HepG2 (cell line): ENCODE results near the gene MYL6B. TPM values are rescaled to one million over a fixed set of nuclear protein-coding genes. Genes with fewer than 3 reads are reported as not detected.

ENCODE experiments used
- ATAC-seq: fragments of 200-7000 bp; cut with Tn5 transposase; 3 replicates; pipeline ENCODE4 v1.9.1; 2020; ENCODE audit warnings: mild to moderate bottlenecking, moderate library complexity
- BruUV-seq: library from RNA; stranded (reverse); fragments of 400-500 nt; replicated peaks from 2 replicates; lab custom pipeline; 2021; lab: Mats Ljungman, UMichigan
- CTCF ChIA-PET: fragments of 300-600 bp; formaldehyde crosslinking; extraction: SDS; loops from one replicate; lab custom pipeline; 2021; ENCODE audit warnings: low total read pairs, inconsistent platforms, low intra/inter-chr PET ratio; lab: Yijun Ruan, JAX
- POLR2A ChIA-PET: fragments of 350-600 bp; sonication (Branson Sonifier 250); formaldehyde crosslinking; loops from one replicate; lab custom pipeline; 2020; ENCODE audit warnings: antibody characterized with exemption, inconsistent platforms; lab: Yijun Ruan, JAX
- DNase-seq: peaks from one replicate; pipeline ENCODE4 v3.0.0-alpha.2; 2015; ENCODE audit warnings: low spot score
- FAIRE-seq: peaks from 3 replicates; lab custom pipeline; 2011; peaks lifted over from hg19 to GRCh38; lab: Jason Lieb, UNC
- H2AFZ ChIP-seq: one replicate; pipeline ENCODE4 v1.6.1; 2011; ENCODE audit warnings: low read length, inconsistent platforms
- H3K27ac ChIP-seq: fragments of 300-600 bp; 3 replicates; pipeline ENCODE4 v1.8.0; 2011; ENCODE audit warnings: mixed run types, mild to moderate bottlenecking, mixed read lengths, low read length, inconsistent platforms; ENCODE audit not compliant: insufficient read depth; ENCODE audit errors: extremely low read length
- H3K27me3 ChIP-seq, 2 experiments: fragments of 200-600 bp in 1 of 2; 2 replicates in 1 of 2; 3 replicates in 1 of 2; pipeline versions ENCODE4 v1.6.0 to v1.8.0; 2011; ENCODE audit warnings: low read length in 2 of 2, mild to moderate bottlenecking in 2 of 2, moderate library complexity in 2 of 2, inconsistent platforms in 1 of 2; ENCODE audit not compliant: insufficient read depth in 2 of 2, control insufficient read depth in 1 of 2
- H3K36me3 ChIP-seq, 2 experiments: fragments of 200-600 bp in 1 of 2; replicated peaks in 1 of 2; 2 replicates in 1 of 2; 3 replicates in 1 of 2; pipeline versions ENCODE4 v1.5.1 to v1.8.0; 2011; ENCODE audit warnings: low read length in 2 of 2, inconsistent platforms in 1 of 2; ENCODE audit not compliant: insufficient read depth in 2 of 2, control insufficient read depth in 1 of 2
- H3K4me1 ChIP-seq: 2 replicates; pipeline ENCODE4 v1.5.1; 2012; ENCODE audit warnings: low read length, inconsistent platforms; ENCODE audit not compliant: insufficient read depth
- H3K4me2 ChIP-seq: 2 replicates; pipeline ENCODE4 v1.6.0; 2011; ENCODE audit warnings: low read depth, low read length, inconsistent platforms
- H3K4me3 ChIP-seq, 3 experiments: fragments of 200-600 bp in 1 of 3; sonication (generic), shearing (Covaris generic) in 1 of 3; replicated peaks in 1 of 3; 2 replicates each; pipeline ENCODE4 v1.5.1; 2011 to 2016; ENCODE audit warnings: low read length in 3 of 3, inconsistent platforms in 2 of 3, low read depth in 2 of 3, mild to moderate bottlenecking in 2 of 3, control low read depth in 1 of 3, mixed read lengths in 1 of 3; ENCODE audit not compliant: insufficient read depth in 1 of 3
- H3K79me2 ChIP-seq: one replicate; pipeline ENCODE4 v1.6.1; 2011; ENCODE audit warnings: low read length, inconsistent platforms; ENCODE audit not compliant: insufficient read depth
- H3K9ac ChIP-seq: 2 replicates; pipeline ENCODE4 v1.6.0; 2011; ENCODE audit warnings: mild to moderate bottlenecking, low read depth, low read length, inconsistent platforms; ENCODE audit not compliant: insufficient read depth
- H3K9me3 ChIP-seq: 2 replicates; pipeline ENCODE4 v1.5.1; 2012; ENCODE audit warnings: mild to moderate bottlenecking, low read length
- H4K20me1 ChIP-seq: 2 replicates; pipeline ENCODE4 v1.6.0; 2011; ENCODE audit warnings: inconsistent platforms, mild to moderate bottlenecking, low read length, moderate library complexity; ENCODE audit not compliant: insufficient read depth
- NONO ChIP-seq, 2 experiments: fragments of 450-650 bp in 1 of 2; sonication (generic) in 1 of 2; formaldehyde crosslinking in 1 of 2; IDR thresholded peaks in 1 of 2; conservative IDR thresholded peaks in 1 of 2; 2 replicates each; pipeline versions ENCODE4 v1.6.1 to v1.8.0; 2017 to 2022; ENCODE audit warnings: mild to moderate bottlenecking in 1 of 2, missing genetic modification reagents in 1 of 2, moderate library complexity in 1 of 2
- POLR2A ChIP-seq, 2 experiments: IDR thresholded peaks; 2 replicates each; pipeline ENCODE4 v1.6.1; 2011; ENCODE audit warnings: low read depth in 2 of 2, low read length in 2 of 2, mild to moderate bottlenecking in 1 of 2, moderate library complexity in 1 of 2; ENCODE audit not compliant: insufficient read depth in 1 of 2
- RBFOX2 ChIP-seq: fragments of 200-400 bp; formaldehyde crosslinking; IDR thresholded peaks from 2 replicates; pipeline ENCODE4 v1.6.1; 2017; ENCODE audit warnings: low read depth, mild to moderate bottlenecking, low read length
- ZNF121 ChIP-seq: sonication (generic); formaldehyde crosslinking; IDR thresholded peaks from 2 replicates; pipeline ENCODE4 v1.5.0; 2020; ENCODE audit warnings: mild to moderate bottlenecking, missing genetic modification reagents
- WGBS: methylation state at CpG from one replicate; pipeline ENCODE4 v1.1.6; 2017; ENCODE audit warnings: low lambda C conversion rate; 5-methylcytosine and 5-hydroxymethylcytosine counted together
- in situ Hi-C: cut with HindIII; loops from 2 replicates; pipeline ENCODE4 v1.10.0; 2017; ENCODE audit warnings: low pct_unique_long_range_greater_than_20kb; ENCODE audit not compliant: extremely low pct_ligation_motif_present
- intact Hi-C: fragments of 100-400 bp; cut with micrococcal nuclease; formaldehyde crosslinking; loops from one replicate; pipeline ENCODE4 v1.10.0; 2022; ENCODE audit not compliant: unreplicated experiment
- polyA plus RNA-seq, 8 experiments: library from polyadenylated mRNA; depleted of rRNA in 3 of 8; stranded (reverse) in 7 of 8; unstranded in 1 of 8; fragments of >200 nt; fragmentation: Illumina TruSeq in 4 of 8; extraction: Trizol in 4 of 8; gene quantifications; 2 replicates each; pipeline versions ENCODE4 v1.2.1 to v1.2.3, GENCODE V29; 2011 to 2016; ENCODE audit warnings: low read depth in 4 of 8, missing spikeins in 1 of 8, mixed read lengths in 1 of 8; ENCODE audit not compliant: insufficient read depth in 1 of 8
- total RNA-seq, 5 experiments: library from RNA; depleted of rRNA; stranded (reverse); fragments of >200 nt; fragmentation: Illumina TruSeq; extraction: Trizol; gene quantifications; 2 replicates each; pipeline ENCODE4 v1.2.3, GENCODE V29; 2016; ENCODE audit warnings: low read depth in 1 of 5
- TF ChIP-seq, protein P1 (sequence below): sonication (generic); formaldehyde crosslinking; IDR thresholded peaks from 2 replicates; pipeline ENCODE4 v1.4.0; 2020; ENCODE audit warnings: mild to moderate bottlenecking, missing genetic modification reagents

The MYL6B gene
- total and polyA plus RNA-seq, 2 of the 13 experiments (the other 11 are each of a cell fraction or from before 2014, with no cell fraction given) = 75.7 to 88.7 TPM

DNA sequence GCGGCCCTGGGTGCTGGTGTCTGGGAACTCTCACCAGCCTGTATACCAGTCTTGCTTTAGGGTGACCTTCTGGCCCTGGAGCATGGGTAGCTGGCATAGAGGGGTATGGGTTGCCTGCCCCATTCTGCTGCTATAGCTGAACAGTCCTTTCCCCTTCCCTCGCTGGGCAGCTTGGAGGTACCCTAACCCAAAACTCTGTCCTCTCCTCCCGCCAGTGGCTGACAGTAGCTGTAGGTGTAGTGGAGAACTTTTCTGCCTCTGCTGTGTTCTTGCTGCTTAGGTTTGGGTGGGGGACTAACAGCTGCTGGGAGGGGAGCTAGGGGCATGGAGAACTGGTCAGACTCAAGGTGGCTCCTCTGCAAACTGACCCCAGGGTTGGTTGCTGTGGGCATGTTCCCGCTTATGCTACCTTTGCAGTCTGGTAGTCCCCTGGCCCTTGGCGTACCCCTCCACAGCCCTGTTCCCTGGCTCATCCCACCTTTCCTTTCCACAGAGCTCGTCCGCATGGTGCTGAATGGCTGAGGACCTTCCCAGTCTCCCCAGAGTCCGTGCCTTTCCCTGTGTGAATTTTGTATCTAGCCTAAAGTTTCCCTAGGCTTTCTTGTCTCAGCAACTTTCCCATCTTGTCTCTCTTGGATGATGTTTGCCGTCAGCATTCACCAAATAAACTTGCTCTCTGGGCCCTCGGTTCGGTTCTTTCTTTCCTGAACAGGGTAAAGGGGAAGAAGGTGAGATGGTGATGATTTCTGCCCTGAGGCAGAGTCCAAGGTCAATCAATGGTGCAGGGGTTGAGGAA lies 8.7 kb downstream of the MYL6B start:
- Histone ChIP-seq H3K4me3 (peak overlapping the region in 1 of 3 experiments; percentile 99; a peak in 2 of 6 replicates), H3K36me3 (peaks cover 29 to 52% of the 10 kb centered on the region in 2 experiments), H3K79me2 (peaks cover 25% of the 10 kb centered on the region), H3K9ac (no peak overlapping the region), H3K27ac (peak overlapping the region; percentile 18), H3K9me3 (no peaks in the 10 kb centered on the region), H3K4me2 (peak overlapping the region; percentile 83), H4K20me1 (peaks cover 28% of the 10 kb centered on the region), H3K4me1 (peaks cover 36% of the 10 kb centered on the region), H2AFZ (no peak overlapping the region)
- WGBS = 84% methylated on average over 11 of the region's 11 CpGs
- FAIRE-seq = no peak
- BruUV-seq = no TSS peak
- POLR2A ChIA-PET = interaction anchor here (0.8 to 3.4 kb wide), 10 partner anchors 9 to 61 kb away, joined by 3 to 24 read pairs (median 6); partner anchors contain the start of genes ESYT1, MYL6B, RNF41 and SMARCC2
- intact Hi-C loops (no loop called here), in situ Hi-C loops (no loop called here)
- no peak for DNase-seq
- TF ChIP-seq ZNF121 (CRISPR knock-in tag) (no peak), RBFOX2 (peak; percentile 49; the same call in 1 of the 2 replicates), POLR2A (IDR thresholded peaks at IDR 0.05; ENCODE audit: insufficient read depth in 1 of 2, low read depth in 2 of 2, low read length in 2 of 2) (peak in 1 of 2 experiments; percentile 49; a peak in 2 of 4 replicates), NONO (IDR thresholded peaks at IDR 0.05) (no peak), NONO (CRISPR knock-in tag; conservative IDR thresholded peaks at IDR 0.05) (0 out of 2 replicates have a peak, but pooled peaks have one; percentile 29)
- TF ChIP-seq, protein P1, sequence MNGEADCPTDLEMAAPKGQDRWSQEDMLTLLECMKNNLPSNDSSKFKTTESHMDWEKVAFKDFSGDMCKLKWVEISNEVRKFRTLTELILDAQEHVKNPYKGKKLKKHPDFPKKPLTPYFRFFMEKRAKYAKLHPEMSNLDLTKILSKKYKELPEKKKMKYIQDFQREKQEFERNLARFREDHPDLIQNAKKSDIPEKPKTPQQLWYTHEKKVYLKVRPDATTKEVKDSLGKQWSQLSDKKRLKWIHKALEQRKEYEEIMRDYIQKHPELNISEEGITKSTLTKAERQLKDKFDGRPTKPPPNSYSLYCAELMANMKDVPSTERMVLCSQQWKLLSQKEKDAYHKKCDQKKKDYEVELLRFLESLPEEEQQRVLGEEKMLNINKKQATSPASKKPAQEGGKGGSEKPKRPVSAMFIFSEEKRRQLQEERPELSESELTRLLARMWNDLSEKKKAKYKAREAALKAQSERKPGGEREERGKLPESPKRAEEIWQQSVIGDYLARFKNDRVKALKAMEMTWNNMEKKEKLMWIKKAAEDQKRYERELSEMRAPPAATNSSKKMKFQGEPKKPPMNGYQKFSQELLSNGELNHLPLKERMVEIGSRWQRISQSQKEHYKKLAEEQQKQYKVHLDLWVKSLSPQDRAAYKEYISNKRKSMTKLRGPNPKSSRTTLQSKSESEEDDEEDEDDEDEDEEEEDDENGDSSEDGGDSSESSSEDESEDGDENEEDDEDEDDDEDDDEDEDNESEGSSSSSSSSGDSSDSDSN = peak; percentile 9; the same call in 1 of the 2 replicates
- TF ChIP-seq, all 625 proteins: peak for 4
- no peaks in the 10 kb centered on the region; a peak in 1 of 5 replicates for H3K27me3 ChIP-seq
- ATAC-seq = no peak
- CTCF ChIA-PET = no interaction called here
